GM18909 (cell line): Measurements from ENCODE around the gene PLCB1.
A peak's percentile ranks its signal among the peaks of the same experiment; 100 is the strongest.

Experiments
- ATAC-seq: cut with Tn5 transposase; IDR thresholded peaks from one replicate; pipeline ENCODE4 v1.9.1; 2021; ENCODE audit warnings: mild to moderate bottlenecking; ENCODE audit not compliant: unreplicated experiment, poor library complexity

Gene PLCB1

GRCh38 chr20:8128291-8129060 is 3.6 kb upstream of the PLCB1 start:
- no peak for ATAC-seq

- no peak for ATAC-seq
Measured at GRCh38 chr20:8129211-8129976, 2.7 kb upstream of the PLCB1 start.

- no peak for ATAC-seq
Measured at GRCh38 chr20:8130840-8131526, 1.1 kb upstream of the PLCB1 start.

GRCh38 chr20:8132484-8133309 is 631 bp downstream of the PLCB1 start:
- ATAC-seq: no peak

DNA sequence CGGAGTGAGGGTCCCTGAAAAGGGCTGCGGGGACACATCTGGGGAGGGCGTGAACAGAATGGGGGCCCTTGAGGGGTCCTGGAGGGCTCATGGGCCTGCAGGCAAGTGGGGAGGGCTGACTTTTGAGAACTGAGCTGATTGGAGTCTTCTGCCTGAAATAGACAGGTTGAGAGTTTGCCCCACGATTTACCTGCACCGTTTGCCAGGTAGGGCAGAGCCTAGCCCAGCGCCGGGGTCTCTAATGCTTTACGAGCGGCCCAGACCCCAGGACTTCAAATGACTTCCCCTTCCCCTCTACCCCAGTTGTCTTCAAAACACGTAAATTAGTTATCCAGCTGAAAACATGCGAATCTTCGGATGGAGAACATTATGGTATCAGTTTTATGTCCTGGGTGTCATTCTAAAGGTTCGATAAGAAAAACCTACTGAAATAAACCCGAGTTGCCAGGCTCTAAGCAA is 1.3 kb downstream of the PLCB1 start:
- ATAC-seq: no peak

DNA sequence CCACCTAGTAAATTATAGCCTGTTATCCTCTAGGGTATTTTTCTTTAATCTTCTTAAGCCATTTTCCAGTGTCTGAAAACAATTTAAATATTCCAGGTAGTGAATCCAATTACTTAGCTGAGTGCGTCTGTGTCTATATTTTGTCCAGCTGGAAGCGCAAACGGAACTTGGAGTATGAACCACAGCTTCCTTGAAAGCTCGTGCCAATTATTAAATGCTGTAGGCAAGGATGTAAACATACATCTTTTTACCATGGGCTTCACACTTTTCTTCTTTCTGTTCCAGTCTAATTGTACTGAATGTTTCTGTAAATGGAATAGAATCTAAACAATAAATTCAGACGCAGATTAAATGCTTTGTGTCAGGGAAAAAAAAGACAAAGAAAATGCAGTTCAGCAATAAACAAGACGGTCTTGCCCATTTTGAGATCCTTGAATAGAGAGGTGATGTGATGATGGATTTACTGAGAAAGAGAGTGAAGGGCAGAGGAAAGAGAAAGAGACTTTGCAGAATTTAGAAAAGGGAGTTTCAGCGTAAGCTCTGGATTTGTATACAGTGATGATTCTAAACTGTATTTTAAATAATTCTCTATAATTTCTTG is 1.9 kb downstream of the PLCB1 start:
- ATAC-seq: no peak

- no peak for ATAC-seq
Measured at GRCh38 chr20:8139899-8140298, 7.8 kb downstream of the PLCB1 start.

DNA sequence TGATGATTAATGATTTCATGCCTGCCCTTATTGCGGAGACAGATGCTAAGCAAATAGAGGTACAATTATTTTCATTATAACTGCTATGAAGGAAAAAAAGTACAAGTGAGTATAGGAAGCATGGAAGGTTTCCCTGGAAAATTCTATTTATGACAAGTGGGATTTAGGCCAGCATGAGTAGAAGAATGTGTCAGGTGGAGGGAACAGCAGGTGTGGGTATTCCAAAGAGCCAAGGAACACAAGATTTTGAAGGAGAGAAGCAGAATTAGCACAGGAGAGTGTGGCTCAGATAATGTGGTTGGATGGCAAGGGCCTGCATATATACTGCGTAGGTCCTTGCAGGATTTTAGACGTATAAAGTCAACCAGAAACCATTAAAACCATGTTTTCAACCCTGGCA is 11.4 kb downstream of the PLCB1 start:
- no peak for ATAC-seq

GRCh38 chr20:8144282-8145245 is 12.5 kb downstream of the PLCB1 start:
- no peak for ATAC-seq

DNA sequence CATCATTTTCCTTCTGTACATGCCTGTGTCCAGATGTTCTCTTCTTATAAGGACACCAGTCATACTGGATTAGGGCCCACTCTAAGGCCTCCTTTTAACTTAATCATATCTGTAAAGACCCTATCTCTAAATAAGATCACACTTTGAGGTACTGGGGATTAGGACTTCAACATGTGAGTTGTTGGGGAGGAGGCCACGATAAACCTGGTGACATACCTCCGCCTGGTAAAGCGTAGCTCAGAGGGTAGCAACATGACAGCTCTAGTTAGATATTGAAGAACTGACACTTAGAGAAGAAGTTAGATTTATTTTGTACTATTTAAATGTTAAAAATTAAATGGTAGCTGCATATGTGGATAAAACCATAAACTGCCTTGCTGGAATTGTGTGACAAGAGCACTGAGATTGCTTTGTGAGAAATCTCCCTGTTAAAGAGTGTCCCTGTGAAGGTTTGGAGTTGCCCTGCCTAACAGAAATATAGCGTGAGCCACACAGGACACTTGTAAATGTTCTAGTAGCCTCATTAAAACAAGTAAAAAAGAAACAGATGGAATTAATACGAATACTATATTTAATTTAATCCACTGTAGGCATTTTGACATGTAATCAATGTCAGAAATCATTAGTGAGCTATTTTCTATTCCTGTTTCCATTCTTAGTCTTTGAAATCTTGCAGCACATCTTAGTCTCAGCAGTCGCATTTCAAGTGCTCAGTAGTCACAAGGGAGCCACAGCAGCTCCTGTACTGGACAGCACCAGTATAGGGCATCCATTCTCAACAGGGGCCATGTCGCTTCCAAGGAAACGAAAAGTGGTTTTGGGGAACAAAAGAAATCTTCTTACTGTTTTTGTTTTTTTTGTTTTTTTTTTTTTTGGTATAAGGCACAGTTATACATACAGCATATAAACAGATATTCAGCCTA is 13.4 kb downstream of the PLCB1 start:
- ATAC-seq: no peak

DNA sequence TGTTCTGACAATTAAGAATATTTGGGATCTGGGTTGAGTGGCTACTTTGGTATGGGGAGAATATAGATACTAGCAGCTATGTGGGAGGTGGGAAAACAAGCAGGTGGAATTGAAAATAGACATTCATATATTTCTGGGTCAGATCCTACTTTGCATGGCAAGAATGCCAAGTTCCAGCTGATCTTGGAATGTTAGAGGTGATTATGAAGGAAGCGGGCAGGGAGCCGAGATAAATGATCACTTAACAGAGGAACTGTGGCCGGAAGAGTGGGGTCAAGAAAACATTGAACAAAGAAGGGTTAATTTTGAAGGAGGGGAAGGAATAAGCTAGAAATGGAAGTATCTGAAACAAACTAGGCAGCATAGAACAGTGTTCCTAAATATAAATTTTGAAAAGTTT is 15.4 kb downstream of the PLCB1 start:
- ATAC-seq: no peak

- ATAC-seq: no peak
Measured at GRCh38 chr20:8148501-8148900, 16.4 kb downstream of the PLCB1 start.

DNA sequence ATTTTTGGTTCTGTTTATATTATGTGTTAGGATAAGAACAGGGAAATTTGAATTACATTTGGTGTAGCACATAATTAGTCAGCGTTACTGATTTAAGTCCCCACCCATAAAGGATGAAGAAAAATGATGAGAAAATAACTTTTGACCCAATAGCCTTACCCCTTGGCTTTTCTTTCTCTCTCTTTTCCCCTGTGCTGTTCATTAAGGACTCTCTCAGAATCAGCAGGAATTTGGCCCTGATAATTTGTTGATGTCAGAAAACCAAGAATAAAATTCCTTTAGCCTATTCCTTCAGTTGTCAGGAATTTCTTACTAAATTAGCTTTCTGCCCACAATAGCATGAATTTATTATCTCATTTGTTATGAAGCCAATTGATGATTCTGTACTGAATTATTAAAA is 18.5 kb downstream of the PLCB1 start:
- no peak for ATAC-seq

GRCh38 chr20:8151372-8151771 is 19.3 kb downstream of the PLCB1 start:
- no peak for ATAC-seq

DNA sequence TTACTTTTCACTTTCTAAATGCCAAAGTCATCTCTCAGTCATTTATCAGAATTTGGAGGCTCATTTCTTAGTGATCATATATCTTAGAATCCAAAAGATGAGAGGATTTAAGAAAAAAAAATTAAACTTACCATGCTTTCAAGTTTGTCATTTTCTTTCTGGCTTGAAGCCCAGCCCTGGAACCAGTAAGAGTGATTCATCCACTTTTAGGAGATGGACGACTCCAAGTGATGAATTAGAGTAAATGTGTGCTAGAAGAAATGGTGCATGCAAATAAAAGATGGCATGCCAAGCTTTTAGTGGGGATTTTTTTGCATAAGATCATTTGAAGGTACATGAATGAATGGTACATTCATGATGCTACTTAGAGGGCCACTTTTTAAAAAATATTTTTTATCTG is 20.1 kb downstream of the PLCB1 start:
- no peak for ATAC-seq

GRCh38 chr20:8152847-8153246 is 20.8 kb downstream of the PLCB1 start:
- no peak for ATAC-seq

DNA sequence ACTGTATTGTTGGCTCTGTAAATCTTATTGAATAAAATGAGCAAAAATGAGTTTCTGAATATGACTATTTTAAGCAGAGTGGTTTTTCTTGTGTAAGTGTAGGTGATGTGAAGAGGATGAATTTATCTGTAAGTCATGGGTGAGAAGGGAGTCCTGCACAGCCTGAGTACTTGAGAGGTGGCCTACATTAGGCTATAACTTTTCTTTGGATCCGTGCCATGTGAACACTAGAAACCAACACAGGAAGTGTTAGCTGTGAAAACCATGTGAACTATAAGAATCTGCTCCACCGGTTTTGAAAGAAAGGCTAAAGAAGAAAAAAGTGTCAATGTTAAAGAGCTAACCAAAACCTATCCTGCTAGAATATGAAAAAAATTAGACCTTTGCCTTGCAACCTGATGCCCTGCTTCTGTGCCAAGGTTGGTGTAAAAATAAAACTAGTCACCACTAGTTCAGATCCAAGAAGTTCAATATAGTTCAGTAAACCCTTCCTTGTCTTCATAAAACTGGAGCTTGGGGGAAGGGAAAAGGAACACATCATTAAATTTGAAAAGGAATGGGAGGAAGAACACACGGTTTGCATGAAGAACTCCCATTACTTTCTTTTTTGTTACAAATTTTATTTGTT is 21.3 kb downstream of the PLCB1 start:
- ATAC-seq: peak; percentile 63
